Measurements from ENCODE around the gene SYNPO2.

The SYNPO2 gene

GRCh38 chr4:118867311-118868067, 21.2 kb upstream of the SYNPO2 start:
- Histone ChIP-seq H3K9ac (ENCODE audit: low read depth, low read length, poor library complexity, severe bottlenecking) (no peak overlapping the region), H3K27me3 (ENCODE audit: insufficient read depth, low read length, poor library complexity, severe bottlenecking) (no peaks in the 10 kb centered on the region), H3K4me2 (ENCODE audit: low read depth, low read length, poor library complexity, severe bottlenecking) (no peak overlapping the region), H3K79me2 (ENCODE audit: insufficient read depth, low read length) (no peaks in the 10 kb centered on the region), H3K4me3 (ENCODE audit: low read length, poor library complexity, severe bottlenecking) (no peak overlapping the region), H3K9me3 (ENCODE audit: insufficient read depth, low read depth, low read length) (no peaks in the 10 kb centered on the region), H3K9me2 (replicated peaks; ENCODE audit: low read depth, low read length) (no peaks in the 10 kb centered on the region), H3K36me3 (ENCODE audit: insufficient read depth, low read length) (no peaks in the 10 kb centered on the region), H3K4me1 (ENCODE audit: insufficient read depth, low read length, poor library complexity, severe bottlenecking) (no peaks in the 10 kb centered on the region), H4K20me1 (ENCODE audit: insufficient read depth, low read length, poor library complexity, severe bottlenecking) (no peaks in the 10 kb centered on the region), H3F3A (ENCODE audit: low read depth) (no peaks in the 10 kb centered on the region), H2AFZ (ENCODE audit: low read length) (no peak overlapping the region)
- TF ChIP-seq EZH2phosphoT487 (IDR thresholded peaks at IDR 0.05; ENCODE audit: borderline replicate concordance) = no peak
- no peak for TF ChIP-seq CTCF (conservative IDR thresholded peaks at IDR 0.05; ENCODE audit: low read length)

GRCh38 chr4:118869808-118870342, 18.8 kb upstream of the SYNPO2 start:
- no peaks in the 10 kb centered on the region for H4K20me1 ChIP-seq (ENCODE audit: insufficient read depth, low read length, poor library complexity, severe bottlenecking)
- no peak overlapping the region for H2AFZ ChIP-seq (ENCODE audit: low read length)
- no peaks in the 10 kb centered on the region for H3K27me3 ChIP-seq (ENCODE audit: insufficient read depth, low read length, poor library complexity, severe bottlenecking)
- no peaks in the 10 kb centered on the region for H3K79me2 ChIP-seq (ENCODE audit: insufficient read depth, low read length)
- no peaks in the 10 kb centered on the region for H3F3A ChIP-seq (ENCODE audit: low read depth)
- no peak overlapping the region for H3K4me2 ChIP-seq (ENCODE audit: low read depth, low read length, poor library complexity, severe bottlenecking)
- H3K9me2 ChIP-seq (replicated peaks; ENCODE audit: low read depth, low read length) = no peaks in the 10 kb centered on the region
- no peak overlapping the region for H3K4me3 ChIP-seq (ENCODE audit: low read length, poor library complexity, severe bottlenecking)
- H3K36me3 ChIP-seq (ENCODE audit: insufficient read depth, low read length) = no peaks in the 10 kb centered on the region
- H3K4me1 ChIP-seq (ENCODE audit: insufficient read depth, low read length, poor library complexity, severe bottlenecking) = no peaks in the 10 kb centered on the region
- no peak for TF ChIP-seq CTCF (conservative IDR thresholded peaks at IDR 0.05; ENCODE audit: low read length)
- no peaks in the 10 kb centered on the region for H3K9me3 ChIP-seq (ENCODE audit: insufficient read depth, low read depth, low read length)
- no peak overlapping the region for H3K9ac ChIP-seq (ENCODE audit: low read depth, low read length, poor library complexity, severe bottlenecking)

GRCh38 chr4:118872181-118872580, 16.5 kb upstream of the SYNPO2 start:
- no peaks in the 10 kb centered on the region for H3K9me2 ChIP-seq (replicated peaks; ENCODE audit: low read depth, low read length)
- TF ChIP-seq EZH2phosphoT487 (IDR thresholded peaks at IDR 0.05; ENCODE audit: borderline replicate concordance) = no peak
- TF ChIP-seq CTCF (conservative IDR thresholded peaks at IDR 0.05; ENCODE audit: low read length) = no peak
- H3K9ac ChIP-seq (ENCODE audit: low read depth, low read length, poor library complexity, severe bottlenecking) = no peak overlapping the region
- no peaks in the 10 kb centered on the region for H3K36me3 ChIP-seq (ENCODE audit: insufficient read depth, low read length)
- no peak overlapping the region for H2AFZ ChIP-seq (ENCODE audit: low read length)
- H3K4me3 ChIP-seq (ENCODE audit: low read length, poor library complexity, severe bottlenecking) = no peak overlapping the region
- no peaks in the 10 kb centered on the region for H3K79me2 ChIP-seq (ENCODE audit: insufficient read depth, low read length)
- no peaks in the 10 kb centered on the region for H3K4me1 ChIP-seq (ENCODE audit: insufficient read depth, low read length, poor library complexity, severe bottlenecking)
- H3K9me3 ChIP-seq (ENCODE audit: insufficient read depth, low read depth, low read length) = no peaks in the 10 kb centered on the region
- H4K20me1 ChIP-seq (ENCODE audit: insufficient read depth, low read length, poor library complexity, severe bottlenecking) = no peaks in the 10 kb centered on the region
- no peak overlapping the region for H3K4me2 ChIP-seq (ENCODE audit: low read depth, low read length, poor library complexity, severe bottlenecking)
- H3F3A ChIP-seq (ENCODE audit: low read depth) = no peaks in the 10 kb centered on the region
- no peaks in the 10 kb centered on the region for H3K27me3 ChIP-seq (ENCODE audit: insufficient read depth, low read length, poor library complexity, severe bottlenecking)

All from Loucy (cell line).